HG03439 (cell line): Measurements from ENCODE around the gene TBCE.

ENCODE experiments used
- ATAC-seq: cut with Tn5 transposase; IDR thresholded peaks from one replicate; pipeline ENCODE4 v1.9.1; 2021; ENCODE audit warnings: mild to moderate bottlenecking, moderate library complexity; ENCODE audit not compliant: unreplicated experiment

Gene TBCE

DNA sequence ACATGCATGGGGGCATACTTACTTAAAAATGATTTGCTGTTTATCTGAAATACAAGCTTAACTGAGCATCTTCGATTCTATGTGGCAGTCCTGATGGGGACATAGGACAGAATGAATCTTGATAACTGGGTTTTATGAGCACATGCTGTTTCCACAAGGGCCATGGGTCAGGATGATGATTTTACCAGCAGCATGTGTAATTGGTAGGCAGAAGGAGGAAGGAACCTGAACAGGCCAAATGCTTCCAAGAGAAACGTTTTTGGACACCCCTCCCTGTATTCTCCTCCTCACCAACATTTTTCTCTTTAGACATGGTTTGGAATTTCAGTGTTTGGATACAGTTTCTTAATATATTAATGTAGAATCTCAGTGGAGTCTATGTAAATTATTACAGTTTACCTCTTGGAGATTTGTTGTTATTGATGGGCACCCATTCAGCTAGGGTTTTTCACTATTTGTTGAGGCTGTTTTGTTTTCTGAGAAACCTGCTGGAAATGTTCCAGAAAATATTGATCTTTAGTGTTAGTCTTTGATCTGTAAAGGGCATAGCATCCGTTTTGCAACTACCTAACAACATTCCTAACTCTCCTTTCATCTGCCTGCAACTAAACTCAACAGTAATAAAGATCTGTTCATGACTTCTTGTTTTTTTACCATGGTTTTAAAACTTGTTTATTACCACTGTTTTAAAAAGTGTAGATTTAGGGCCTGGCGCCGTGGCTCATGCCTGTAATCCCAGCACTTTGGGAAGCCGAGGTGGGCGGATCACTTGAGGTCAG, 42.0 kb downstream of the TBCE start:
- no peak for ATAC-seq

DNA sequence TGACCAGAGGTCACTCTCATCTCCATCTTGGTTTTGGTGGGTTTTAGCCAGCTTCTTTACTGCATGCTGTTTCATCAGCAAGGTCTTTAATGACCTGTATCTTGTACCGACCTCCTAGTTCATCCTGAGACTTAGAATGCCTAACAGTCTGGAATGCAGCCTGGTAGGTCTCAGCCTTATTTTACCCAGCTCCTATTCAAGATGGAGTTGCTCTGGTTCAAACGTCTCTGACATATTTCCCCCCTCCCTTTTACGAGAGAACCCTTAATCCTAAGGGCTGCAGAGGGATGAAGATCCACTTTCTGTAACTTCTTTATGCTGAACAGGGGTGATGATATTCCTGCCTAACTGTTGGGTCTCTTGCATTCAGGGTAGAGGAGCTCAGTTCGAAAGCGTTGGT, 43.2 kb downstream of the TBCE start:
- ATAC-seq = no peak

DNA sequence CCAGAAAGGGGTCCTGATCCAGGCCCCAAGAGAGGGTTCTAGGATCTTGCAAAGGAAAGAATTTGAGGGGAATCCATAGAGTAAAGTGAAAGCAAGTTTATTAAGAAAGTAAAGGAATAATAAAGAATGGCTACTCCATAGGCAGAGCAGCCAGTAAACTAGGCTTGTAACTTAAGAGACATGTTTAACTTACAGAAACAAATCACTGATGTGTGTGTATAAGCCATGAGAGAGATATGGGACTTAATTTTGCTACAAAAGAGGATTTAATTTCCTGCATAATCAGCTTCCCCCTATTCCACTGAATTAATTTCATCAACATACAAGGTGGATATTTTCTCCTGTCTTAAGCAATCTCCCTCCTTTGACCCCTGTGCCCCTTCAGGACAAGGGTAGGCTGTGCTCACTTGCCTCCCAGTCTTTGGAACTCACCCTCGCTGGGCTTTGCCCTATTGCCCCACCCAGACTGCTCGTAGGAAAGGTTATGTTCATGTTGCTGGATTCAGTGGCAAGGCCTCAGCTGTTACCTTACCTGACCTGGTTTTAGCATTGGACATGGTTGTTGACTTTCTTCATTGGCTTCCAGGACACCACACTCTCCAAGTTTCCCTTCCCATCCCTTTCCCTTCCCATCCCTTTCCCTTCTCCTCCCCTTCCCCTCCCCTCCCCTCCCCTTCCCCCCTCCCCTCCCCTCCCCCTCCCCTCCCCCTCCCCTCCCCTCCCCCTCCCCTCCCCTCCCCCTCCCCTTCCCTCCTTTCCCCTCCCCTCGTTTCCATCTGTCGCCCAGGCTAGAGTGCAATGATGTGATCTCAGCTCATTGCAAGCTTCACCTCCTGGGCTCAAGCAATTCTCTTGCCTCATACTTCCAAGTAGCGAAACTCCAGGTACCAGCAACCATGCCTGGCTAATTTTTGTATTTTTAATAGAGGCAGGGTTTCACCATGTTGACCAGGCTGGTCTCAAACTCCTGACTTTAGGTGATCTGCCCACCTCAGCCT, 44.6 kb downstream of the TBCE start:
- ATAC-seq = no peak

DNA sequence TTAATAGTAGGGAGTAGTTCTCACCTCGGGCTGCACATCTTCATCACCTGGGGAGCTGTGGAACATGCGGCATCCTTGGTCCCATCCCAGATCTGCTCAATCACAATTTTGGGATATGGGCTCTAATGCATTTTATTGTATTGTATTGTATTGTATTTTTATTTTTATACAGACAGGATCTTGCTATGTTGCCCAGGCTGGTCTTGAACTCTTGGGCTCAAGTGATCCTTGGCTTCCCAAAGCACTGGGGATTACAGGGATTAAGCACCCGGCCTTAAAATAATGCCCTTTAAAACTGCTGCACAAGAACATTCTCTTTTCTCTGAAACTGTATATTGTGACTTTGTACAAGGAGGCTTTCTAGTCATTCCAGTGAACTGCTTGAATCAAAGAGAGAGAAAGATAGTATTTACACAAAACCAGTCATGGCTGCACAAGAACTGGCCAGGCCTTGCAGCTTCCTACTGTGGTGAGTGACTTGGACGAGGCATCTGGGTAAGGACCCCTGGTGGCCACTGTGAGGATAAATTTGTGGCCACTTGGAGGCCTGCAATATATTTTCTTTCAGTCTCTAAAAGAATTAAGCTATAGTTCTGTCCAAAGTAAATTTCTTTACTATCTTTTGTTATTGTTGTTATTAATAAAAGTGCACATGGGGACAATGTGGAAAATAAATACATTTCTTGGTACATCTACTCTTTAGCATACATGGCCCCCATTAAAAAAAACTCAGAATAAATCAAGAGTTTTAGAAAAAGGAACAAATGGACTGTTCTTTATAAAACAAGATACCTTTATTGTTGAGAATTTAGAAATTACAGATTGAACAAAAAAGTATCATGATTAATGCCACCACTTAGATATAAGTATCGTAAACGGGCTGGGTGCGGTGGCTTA, 48.0 kb downstream of the TBCE start:
- peak; percentile 69 for ATAC-seq

DNA sequence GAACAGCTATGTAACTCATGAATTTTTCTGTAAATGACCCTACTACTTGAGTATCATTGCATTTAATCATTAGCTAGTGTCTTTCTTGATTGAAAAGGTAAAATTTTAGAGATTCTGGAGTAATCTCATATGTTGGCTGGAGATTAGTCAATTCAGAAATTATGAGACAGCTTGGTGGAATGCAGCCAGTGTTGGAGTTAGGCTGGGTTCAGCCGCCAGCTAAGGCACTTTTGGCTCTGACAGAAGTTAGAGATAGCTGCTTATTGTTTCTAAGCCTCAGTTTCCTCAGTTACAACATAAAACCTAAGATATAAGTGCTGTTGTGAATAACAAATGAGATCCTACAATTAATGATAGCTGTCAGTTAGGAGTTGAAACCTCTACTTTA, 49.4 kb downstream of the TBCE start:
- no peak for ATAC-seq

DNA sequence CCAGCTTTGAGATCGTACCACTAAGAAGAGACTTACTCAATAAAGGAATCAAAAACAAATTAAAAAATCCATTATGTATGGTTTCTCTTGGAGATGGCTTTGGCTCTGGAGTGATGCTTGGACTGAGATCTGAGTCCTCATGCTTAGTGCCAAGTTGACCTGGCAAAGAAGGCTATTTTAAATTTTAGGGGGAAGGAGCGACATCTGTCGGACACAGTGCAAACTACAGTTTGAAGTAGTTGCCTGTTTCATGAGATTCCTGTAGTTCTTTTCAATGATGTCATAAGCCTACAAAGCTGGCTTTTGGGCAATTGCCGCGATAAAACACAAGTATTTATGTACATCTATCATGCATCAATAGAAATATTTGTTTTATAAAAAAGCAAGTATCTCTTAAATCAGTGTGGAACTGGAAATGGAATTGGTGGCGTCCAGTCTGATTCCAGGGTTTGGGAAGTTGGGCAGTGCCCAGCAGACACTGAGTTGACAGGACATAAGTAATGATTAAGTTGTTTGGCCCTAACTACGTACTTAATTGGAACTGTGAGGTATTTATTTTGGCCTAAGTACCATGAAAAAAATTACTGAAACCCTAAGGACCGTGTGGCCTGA, 50.0 kb downstream of the TBCE start:
- no peak for ATAC-seq

DNA sequence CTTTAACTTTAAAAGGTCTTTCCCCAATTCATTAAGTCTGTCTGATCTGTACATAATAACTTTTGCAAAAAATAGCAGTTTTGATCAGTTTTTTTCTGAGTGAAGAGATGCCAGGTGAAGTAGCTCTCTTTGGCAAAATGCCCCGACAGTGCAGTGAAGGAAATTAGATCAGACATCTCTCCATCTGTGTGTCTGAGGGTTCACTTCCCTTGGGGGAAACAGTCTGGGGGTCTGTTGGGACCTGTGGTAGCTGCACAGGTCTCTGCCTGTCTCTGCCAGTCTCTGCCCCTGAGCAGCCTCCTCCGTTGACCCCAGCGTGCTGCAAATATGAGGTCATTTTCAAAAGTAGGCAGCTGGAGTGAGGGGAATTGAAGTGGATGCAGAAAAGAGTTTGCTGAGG, 54.5 kb downstream of the TBCE start:
- no peak for ATAC-seq

DNA sequence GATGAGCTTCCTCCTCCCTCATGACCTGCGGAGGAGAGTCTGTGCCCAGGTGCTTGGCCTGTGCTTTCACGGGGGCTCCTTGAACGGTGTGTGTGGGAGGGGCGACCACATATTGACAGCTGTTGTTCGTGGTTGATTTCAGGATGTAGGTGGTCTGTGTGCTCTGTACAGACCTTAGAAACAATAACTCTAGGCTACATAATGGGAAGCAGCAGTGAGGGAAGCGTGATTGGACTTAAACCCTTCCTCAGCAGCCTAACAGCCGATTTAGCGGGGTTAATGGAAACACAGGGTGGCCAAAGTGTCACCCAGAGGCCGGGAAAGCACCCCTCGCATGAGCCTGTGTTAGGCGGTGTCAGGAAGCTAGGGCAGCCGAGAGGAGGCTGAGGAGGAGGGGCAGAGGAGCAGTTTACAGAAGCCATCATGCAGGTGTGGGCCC, 56.0 kb downstream of the TBCE start:
- no peak for ATAC-seq

DNA sequence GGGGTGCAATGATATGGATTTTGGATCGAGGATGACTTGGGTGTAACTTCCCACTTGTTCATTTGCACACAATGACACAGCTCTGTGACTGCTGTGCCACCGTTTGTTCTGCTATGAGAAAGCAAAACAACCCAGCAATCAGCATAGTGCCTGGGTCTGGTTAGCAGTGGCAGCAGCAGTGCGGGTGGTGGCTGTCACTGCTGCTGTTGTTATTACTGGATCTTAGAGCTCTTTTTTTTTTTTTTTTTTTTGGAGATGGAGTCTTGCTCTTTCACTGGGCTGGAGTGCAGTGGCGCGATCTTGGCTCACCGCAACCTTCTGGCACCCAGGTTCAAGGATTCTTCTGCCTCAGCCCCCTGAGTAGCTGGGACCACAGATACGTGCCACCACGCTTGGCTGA, 56.9 kb downstream of the TBCE start:
- no peak for ATAC-seq

DNA sequence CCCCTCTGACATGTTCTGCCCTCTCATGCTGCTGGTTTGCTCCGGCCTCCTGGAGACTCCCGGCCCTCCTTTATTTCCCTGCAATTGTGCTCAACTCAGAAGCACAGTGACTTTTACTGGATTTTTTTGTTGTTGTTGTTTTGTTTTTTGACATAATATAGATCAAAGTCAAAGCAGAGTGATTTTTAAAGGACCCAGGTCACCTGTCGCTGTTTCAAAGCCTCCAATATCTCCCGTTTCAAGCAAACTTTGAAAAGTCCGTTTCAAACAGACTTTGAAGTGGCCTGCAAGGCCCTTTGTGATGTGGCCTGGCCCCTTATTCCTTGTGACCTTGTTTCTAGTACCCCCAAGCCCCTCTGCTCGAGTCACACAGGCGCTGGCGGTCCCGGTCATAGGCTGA, 58.1 kb downstream of the TBCE start:
- no peak for ATAC-seq

DNA sequence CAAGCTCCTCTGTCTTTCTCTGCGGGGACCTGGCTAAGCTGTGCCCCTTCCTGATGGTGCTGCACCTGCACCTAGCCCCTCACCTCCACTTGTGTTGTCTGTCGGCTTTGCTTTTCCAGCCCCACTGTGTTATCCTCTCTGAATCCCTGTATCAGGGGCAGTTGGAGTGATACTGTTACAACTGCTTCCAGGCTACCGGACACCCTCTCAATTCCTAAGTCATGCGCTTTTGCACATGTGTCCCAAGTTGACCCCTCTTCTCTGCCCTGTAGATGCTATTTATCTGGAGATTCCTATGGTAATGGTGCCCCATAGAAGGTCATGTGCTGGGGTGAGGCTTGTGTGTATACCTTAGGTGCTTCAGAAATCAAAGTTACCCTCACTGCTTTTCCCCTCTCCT, 58.9 kb downstream of the TBCE start:
- ATAC-seq = no peak

DNA sequence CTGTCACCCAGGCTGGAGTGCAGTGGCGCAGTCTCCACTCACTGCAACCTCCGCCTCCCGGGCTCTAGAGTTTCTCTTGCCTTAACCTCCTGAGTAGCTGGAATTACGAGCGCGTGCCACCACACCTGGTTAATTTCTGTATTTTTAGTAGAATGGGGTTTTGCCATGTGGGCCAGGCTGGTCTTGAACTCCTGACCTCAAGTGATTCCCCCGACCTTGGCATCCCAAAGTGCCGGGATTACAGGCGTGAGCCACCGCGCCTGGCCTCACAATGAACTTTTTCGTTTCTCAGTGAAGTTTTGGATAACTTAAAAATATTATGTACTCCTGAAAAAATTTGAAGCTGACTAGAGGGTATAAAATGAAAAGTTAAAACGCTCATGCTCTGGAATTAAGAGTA, 59.5 kb downstream of the TBCE start:
- ATAC-seq = no peak

DNA sequence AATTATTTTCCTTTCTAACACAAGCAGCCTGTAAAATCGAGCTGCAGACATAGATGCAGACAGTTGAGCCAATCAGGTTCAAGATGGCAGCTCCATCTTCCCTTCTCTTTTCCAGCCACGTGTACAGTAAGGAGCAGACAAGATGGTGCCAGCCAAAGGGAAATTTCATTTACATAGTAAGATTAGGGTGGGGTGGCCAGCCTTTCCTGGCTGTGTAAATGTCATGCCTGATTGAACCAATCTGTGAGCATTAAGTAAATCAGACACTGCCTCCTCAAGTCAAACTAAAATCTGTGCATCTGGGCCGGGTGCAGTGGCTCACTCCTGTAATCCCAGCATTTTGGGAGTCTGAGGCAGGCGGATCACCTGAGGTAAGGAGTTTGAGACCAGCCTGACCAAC, 60.2 kb downstream of the TBCE start:
- no peak for ATAC-seq

DNA sequence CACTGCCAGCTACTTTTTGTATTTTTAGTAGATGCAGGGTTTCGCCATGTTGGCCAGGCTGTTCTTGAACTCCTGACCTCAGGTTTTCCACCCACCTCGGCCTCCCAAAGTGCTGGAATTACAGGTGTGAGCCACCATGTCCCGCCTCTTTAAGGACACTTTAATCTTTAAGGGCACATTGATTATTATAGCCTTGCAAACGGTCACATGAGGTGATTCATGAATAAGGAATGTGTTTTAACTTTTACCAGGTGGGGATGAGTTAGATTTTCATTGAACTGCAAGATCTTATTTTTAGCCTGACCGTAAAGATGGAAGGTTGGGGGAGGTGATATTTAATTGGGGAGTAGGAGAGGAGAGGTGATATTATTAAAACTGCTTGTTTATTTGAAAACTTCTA, 61.9 kb downstream of the TBCE start:
- ATAC-seq = no peak

DNA sequence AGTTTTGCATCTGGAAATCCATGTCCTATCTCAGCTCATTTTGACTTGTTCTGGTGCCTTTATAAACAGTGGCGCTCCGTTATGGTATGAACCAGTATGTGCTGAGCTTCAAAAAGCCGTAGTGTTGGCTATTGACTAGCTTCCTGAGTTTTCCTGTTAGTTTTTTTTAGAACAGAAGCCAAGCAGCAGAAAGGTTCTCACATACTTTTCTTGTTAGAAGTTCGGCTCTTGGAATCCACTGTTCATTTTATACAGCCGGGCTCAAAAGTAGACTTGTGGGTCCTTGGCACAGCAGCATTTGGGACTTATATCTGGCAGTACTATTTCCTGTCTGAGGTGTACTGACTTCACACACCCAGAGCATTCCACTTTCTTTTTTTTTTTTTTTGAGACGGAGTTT, 63.8 kb downstream of the TBCE start:
- no peak for ATAC-seq

DNA sequence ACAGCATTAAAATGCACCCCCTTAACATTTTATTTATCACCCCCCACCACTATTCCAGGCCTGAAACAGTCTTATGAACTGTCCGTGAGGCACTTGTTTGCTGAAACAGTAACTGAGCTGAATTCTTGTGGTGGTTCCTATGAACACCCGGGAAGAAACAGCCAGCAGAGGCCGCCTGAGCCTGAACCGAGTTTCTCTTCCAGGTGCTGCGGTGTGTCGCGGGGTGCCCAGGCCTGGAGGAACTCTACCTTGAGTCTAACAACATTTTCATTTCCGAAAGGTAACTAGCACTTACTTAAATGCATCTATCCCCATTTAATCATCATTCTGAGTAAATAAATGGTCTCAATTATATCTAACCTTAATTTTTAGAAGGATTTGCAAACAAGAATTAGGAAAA, 66.8 kb downstream of the TBCE start:
- ATAC-seq = no peak

DNA sequence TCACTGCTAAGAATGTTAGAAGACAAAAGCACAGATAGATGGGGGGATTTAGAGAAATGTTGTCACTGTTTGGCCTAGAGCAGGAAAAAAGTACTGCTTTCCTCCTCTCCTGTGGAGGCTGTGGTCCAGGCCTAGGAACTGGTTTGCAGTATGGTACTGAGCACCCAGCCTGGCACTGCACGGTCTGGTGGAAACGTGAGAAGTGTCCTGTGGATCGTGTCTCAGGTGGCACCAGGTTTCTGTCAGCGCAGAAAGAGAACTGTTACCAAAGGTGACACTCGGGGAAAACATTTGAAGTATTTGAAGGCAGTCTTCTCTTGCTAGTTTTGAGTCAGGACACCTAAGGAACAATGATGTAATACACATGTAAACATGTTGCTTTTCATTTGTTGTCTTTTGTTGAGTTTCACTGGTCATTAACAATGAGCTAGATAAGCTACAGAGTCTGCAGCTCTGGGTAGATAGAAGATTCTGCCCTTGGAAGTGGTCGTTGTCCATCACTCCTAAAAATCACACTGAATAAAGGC, 74.0 kb downstream of the TBCE start:
- no peak for ATAC-seq

DNA sequence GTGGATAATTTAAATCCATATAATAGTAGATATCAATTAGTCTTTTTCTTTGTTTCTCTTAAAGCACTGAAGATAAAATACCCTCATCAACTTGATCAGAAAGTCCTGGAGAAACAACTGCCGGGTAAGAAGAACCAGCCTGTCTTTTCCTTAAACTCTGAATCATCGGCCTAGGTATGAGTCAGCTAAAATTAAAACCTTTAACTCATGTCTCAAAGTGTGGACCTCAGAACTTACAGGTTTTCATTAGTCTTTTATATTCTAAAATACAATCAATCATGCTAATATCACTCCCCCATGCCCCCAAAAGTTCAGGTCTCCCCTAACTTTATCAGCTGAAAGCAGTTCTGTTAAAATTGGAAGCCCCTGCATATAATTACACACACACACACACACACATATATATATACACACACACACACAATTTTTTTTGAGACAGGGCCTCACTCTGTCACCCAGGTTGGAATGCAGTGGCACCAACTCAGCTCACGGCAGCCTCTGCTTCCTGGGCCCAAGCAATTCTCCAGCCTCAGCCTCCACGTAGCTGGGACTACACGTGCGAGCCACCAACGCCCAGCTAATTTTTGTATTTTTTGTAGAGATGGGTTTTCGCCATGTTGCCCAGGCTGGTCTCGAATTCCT, 75.7 kb downstream of the TBCE start:
- ATAC-seq = no peak

DNA sequence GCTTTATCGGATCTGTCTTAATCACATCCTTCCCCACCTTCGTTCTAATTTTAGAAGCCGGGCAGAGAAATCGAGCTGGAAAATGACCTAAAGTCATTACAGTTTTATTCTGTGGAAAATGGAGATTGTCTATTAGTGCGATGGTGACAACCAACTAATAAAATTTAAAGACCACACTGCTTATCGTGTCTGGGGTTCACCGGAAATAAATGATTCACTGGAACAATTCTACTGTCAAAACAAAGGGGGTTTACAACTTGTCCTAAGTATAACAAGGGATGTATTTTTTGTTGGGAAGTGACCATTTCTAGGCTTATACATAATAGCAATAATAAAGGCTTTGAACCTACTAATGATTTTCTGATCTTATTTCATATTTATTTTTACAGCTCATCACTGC, 81.4 kb downstream of the TBCE start:
- ATAC-seq = no peak

DNA sequence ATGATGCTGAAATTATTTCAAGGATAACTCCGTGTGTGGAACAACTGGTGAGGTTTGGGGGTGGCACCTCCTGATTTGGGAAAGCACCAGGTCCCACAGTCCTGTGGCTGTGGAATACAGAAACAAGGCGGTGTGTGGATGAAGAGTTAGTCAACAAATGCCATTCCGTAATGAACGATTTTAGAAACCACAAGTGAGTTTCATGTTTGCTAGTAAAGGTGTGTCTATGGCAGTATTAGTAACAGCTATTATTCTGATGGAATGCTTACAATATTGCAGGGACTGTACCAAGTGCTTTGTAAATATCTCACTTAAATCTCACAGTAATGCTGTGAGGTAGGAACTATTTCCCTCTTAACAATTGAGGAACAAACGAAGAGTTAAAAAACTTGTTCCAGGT, 83.2 kb downstream of the TBCE start:
- ATAC-seq = no peak
